PC-3 (cell line): ENCODE results near the gene RPL12.

Experiments used
- CTCF ChIP-seq: fragments of 300-600 bp; sonication (generic); conservative IDR thresholded peaks from 2 replicates; pipeline ENCODE4 v1.5.1; 2017; ENCODE audit warnings: antibody characterized with exemption, low read depth, mild to moderate bottlenecking, low read length
- EZH2 ChIP-seq: fragments of 300-600 bp; sonication (generic); IDR thresholded peaks from one replicate; pipeline ENCODE4 v1.6.1; 2017; ENCODE audit warnings: antibody characterized with exemption, mild to moderate bottlenecking, low read length; ENCODE audit not compliant: unreplicated experiment

- TF ChIP-seq CTCF (no peak), EZH2 (no peak)
Measured at GRCh38 chr9:127407492-127407843, 43.7 kb downstream of the RPL12 start.
